Nephron progenitor cell (in vitro differentiated cells): ENCODE measurements around the gene ALOXE3.
A peak's percentile ranks its signal among the peaks of the same experiment; 100 is the strongest.

Source experiments
- DNase-seq: peaks from one replicate; pipeline ENCODE4 v3.0.0; 2021
- H3K27ac Mint-ChIP-seq: 2 replicates; pipeline ENCODE4 v1.8.0; 2021; ENCODE audit warnings: mild to moderate bottlenecking, moderate library complexity, mixed read lengths
- H3K27me3 Mint-ChIP-seq: 2 replicates; pipeline ENCODE4 v1.8.0; 2021; ENCODE audit warnings: mild to moderate bottlenecking, low read depth, mixed read lengths; ENCODE audit not compliant: poor library complexity
- H3K36me3 Mint-ChIP-seq: 2 replicates; pipeline ENCODE4 v1.8.0; 2021; ENCODE audit warnings: low read depth, mixed read lengths
- H3K4me1 Mint-ChIP-seq: 2 replicates; pipeline ENCODE4 v1.8.0; 2021; ENCODE audit warnings: mixed read lengths
- H3K4me3 Mint-ChIP-seq: 2 replicates; pipeline ENCODE4 v1.8.0; 2021; ENCODE audit warnings: mild to moderate bottlenecking, moderate library complexity, mixed read lengths
- H3K9me3 Mint-ChIP-seq: 2 replicates; pipeline ENCODE4 v1.8.0; 2021; ENCODE audit warnings: mild to moderate bottlenecking, moderate library complexity, mixed read lengths
- TF ChIP-seq, protein P1 (sequence below): fragments of 200-600 bp; sonication (generic); IDR thresholded peaks from 2 replicates; pipeline ENCODE4 v1.5.0; 2021; ENCODE audit warnings: antibody characterized with exemption

Gene ALOXE3

DNA sequence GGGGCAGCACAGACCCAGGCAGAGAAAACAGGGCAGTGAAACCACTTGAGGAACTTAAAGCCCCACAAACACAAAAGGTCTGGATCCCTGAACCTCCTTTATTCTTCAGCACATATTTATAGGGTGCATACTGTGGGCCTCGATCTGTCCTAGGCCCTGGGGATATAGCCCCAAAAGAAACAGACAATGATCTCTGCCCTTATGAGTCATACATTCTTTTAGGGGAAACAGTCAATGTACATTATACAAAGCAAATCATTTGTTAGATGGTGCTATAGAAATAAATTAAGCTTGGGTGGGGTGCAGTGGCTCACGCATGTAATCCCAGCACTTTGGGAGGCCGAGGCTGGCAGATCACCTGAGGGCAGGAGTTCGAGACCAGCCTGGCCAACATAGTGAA, 15.6 kb upstream of the ALOXE3 start:
- Mint-ChIP-seq H3K27me3 (peaks cover 31% of the 10 kb centered on the region), H3K4me1 (peaks cover 12% of the 10 kb centered on the region)
- no peak for DNase-seq

DNA sequence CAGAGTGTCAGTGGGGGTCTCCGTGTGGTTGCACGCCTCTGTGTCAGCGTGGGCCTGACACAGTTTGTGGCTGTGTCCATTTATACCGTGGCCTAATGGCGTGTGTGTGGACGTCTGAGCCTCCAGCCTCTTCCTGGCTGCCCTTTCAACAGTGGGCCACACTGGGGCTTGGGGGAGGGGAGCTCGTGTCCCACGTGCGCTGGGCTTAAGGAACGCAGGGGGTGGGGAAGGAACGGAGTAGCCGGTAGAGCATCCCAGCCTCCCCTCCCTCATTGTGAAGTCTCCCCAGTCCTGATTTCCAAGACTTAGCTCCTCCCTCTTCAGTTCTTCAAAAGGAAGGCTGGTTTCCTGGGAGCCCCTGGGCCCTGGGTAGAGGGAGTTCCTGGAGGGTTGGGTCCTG, 15.1 kb upstream of the ALOXE3 start:
- DNase-seq, result no peak
- peaks cover 33% of the 10 kb centered on the region for H3K27me3 Mint-ChIP-seq
- no peaks in the 10 kb centered on the region for H3K9me3 Mint-ChIP-seq
- no peak overlapping the region for H3K27ac Mint-ChIP-seq
- peaks cover 12% of the 10 kb centered on the region for H3K4me1 Mint-ChIP-seq
- TF ChIP-seq, protein P1, sequence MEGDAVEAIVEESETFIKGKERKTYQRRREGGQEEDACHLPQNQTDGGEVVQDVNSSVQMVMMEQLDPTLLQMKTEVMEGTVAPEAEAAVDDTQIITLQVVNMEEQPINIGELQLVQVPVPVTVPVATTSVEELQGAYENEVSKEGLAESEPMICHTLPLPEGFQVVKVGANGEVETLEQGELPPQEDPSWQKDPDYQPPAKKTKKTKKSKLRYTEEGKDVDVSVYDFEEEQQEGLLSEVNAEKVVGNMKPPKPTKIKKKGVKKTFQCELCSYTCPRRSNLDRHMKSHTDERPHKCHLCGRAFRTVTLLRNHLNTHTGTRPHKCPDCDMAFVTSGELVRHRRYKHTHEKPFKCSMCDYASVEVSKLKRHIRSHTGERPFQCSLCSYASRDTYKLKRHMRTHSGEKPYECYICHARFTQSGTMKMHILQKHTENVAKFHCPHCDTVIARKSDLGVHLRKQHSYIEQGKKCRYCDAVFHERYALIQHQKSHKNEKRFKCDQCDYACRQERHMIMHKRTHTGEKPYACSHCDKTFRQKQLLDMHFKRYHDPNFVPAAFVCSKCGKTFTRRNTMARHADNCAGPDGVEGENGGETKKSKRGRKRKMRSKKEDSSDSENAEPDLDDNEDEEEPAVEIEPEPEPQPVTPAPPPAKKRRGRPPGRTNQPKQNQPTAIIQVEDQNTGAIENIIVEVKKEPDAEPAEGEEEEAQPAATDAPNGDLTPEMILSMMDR, result no peak
- H3K36me3 Mint-ChIP-seq, result no peaks in the 10 kb centered on the region
- H3K4me3 Mint-ChIP-seq, result no peak overlapping the region

More for the DNA sequence above, 15.6 kb upstream of the ALOXE3 start:
- Mint-ChIP-seq H3K27ac (no peak overlapping the region), H3K36me3 (no peaks in the 10 kb centered on the region), H3K9me3 (no peaks in the 10 kb centered on the region), H3K4me3 (no peak overlapping the region)
- TF ChIP-seq, protein P1, result no peak

DNA sequence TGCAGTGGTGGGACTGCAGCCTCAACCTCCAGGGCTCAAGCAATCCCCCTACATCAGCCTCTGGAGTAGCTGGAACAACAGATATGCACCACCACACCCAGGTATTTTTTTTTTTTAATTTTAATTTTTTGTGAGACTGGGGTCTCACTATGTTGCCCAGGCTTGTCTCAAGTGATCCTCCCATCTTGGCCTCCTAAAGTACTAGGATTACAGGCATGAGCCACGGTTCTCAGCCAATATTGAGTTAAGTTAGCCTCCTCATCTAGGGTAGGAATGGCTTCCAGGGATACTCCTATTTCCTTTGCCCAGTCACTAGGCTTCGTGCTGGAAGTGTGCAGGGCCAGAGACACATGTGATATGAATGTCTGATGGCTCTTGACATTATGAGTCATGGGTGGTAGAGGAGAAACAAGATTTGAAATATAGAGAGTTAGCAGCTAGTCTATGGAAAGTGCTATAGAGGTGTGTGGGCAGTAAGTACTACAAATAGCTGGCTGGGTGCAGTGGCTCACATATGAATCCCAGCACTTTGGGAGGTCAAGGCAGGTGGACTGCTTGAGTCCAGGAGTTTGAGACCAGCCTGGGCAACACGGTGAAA, 13.6 kb upstream of the ALOXE3 start:
- TF ChIP-seq, protein P1, result no peak

DNA sequence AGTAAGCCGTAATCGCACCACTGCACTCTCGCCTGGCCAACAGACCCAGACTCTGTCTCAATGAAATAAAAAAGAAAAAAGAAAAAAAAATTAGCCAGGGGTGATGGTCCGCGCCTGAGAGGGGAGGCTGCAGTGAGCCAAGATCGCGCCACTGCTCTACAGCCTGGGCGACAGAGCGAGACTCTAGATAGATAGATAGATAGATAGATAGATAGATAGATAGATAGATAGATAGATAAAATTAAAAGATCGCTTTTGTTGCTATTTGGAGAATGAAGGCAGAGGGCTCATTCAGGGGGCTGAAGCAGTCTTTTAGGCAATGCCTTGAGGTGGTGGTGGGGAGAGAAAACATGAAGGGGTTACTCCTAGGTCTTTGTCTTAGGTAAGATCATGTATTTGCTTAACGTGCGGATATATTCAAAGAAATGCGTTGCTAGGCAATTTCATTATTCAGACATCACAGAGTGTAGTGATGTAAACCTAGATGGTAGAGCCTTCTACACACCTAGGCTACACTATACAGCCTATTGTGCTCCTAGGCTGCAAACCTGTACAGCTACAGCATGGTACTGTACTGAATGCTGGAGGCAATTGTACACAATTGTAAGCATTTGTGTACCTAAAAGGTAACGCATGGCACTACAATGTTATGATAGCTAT, 9.9 kb upstream of the ALOXE3 start:
- DNase-seq, result no peak
- TF ChIP-seq, protein P1, result no peak
- Mint-ChIP-seq H3K27me3 (peaks cover 57% of the 10 kb centered on the region), H3K27ac (no peak overlapping the region), H3K4me1 (peaks cover 31% of the 10 kb centered on the region), H3K4me3 (no peak overlapping the region), H3K36me3 (no peaks in the 10 kb centered on the region), H3K9me3 (no peaks in the 10 kb centered on the region)

More for the DNA sequence above, 13.6 kb upstream of the ALOXE3 start:
- Mint-ChIP-seq H3K4me3 (no peak overlapping the region), H3K9me3 (no peaks in the 10 kb centered on the region), H3K27ac (no peak overlapping the region), H3K36me3 (no peaks in the 10 kb centered on the region), H3K27me3 (peaks cover 39% of the 10 kb centered on the region), H3K4me1 (peaks cover 17% of the 10 kb centered on the region)
- DNase-seq, result no peak

DNA sequence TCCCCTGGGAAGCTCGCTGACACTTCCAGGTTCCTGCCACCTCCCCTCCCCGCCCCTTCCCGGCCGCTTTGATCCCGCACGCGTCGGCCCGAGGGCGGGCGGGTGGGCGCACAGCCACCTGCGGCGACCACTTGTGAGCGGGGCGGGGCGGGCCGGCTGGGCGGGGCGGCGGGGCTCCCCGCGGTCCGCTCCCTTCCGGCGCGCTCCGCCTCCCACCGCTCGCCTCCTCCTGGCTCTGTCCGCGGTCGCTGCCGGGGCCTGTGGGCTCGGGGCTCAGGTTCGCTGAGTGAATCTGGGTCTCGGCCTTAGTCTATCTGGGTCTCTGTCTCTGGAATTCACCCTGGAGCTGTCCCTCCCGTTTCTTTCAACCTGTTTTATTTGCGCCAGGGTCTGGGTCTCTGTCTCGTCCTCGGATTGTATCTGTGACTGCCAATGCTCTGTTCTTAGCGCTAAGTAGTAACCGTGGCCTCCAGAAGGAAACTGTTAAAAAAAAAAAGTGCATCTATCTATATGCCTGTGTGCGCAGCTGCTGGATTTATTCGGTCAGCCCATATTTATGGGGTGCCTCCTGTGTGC, 8.3 kb upstream of the ALOXE3 start:
- TF ChIP-seq, protein P1, result no peak
- Mint-ChIP-seq H3K27me3 (peaks cover 55% of the 10 kb centered on the region), H3K36me3 (no peaks in the 10 kb centered on the region), H3K27ac (peak overlapping the region; percentile 31), H3K9me3 (no peaks in the 10 kb centered on the region), H3K4me3 (peak overlapping the region; percentile 93), H3K4me1 (peaks cover 37% of the 10 kb centered on the region)
- peak; percentile 81 for DNase-seq
